ENCODE measurements around the gene PGPEP1. TPM values are rescaled to one million over a fixed set of nuclear protein-coding genes. Genes with fewer than 3 reads are reported as not detected.

Gene PGPEP1, protein sequence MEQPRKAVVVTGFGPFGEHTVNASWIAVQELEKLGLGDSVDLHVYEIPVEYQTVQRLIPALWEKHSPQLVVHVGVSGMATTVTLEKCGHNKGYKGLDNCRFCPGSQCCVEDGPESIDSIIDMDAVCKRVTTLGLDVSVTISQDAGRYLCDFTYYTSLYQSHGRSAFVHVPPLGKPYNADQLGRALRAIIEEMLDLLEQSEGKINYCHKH
- 15.3 and 17.4 TPM in 2 replicates for total RNA-seq

DNA sequence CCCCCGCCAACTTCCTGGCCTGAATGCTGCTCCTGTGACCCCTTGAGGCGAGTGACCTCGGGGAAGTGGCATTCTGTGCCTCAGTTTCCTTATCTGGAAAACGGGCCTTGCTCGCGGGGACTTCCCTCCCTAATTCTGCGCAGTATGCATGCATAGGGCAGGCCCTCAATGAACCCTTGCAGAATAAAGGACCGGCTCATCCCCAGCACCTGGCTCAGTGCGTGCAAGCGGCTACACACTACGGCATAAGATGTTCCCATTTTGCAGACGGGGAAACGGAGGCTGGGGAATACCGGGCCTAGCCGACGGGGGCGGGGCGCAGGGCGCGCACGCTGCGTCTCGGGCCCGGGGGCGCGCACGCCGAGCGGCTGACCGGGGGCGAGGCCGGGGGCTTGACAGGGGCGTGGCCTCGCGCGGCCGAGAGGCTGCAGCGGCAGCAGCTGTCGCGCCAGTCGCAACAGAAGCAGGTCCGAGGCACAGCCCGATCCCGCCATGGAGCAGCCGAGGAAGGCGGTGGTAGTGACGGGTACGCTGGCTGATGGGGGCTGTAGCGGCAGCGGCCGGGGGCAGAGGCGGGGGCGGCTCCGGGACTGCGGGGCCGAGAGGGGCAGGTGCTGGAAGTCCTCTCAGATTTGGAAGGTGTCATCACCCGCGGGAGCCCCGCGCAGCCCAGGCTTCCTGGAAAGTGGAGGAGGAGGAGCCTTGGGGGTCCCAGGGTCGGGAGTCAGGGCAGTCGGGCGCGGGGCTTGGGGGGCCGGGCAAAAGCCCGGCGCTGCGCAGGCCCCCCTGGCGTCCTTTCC is at the start of gene PGPEP1:
TSS of gene PGPEP1 (plus strand) at position 409 of the 800 bp plus-strand sequence. CDS start at position 493, 84 bp downstream.

DNA sequence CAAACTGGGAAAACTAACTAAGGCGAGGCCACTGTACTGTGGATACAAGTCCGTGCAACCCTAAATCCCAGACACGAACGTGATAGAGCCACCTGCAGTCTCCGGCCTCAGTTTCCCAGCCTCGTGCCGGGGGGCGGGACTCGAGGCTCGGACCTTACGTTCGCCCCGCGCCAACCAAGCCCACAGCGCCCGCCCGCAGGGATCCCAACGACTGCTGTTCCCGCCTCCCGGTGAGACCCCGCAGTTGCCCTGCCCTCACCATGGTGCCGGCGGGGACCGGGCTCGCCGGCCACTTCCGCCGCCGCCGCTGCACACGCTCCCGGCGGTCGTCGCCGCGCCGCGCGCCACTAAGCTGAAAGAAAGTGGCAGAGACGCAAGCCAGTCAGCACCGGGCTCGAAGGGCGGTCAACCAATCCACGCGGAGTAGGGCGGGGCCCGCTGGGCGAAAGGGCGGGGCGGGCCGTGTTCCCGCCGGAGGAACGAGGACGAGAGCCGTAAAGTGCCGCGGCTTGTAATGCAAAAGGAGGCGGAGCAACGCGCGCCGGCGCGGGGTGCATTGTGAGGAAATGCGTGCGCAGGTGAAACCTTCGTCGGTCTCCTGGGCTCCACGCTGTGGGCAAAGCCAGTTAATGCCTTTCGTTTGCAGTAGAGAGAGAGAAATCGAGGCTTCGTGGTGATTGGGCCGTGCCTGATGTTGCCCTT is 17.5 kb upstream of the PGPEP1 start, which contains the start of gene LSM4:
TSS of gene LSM4 (minus strand) at position 318 of the 702 bp plus-strand sequence. CDS start at position 262, 56 bp downstream.

DNA sequence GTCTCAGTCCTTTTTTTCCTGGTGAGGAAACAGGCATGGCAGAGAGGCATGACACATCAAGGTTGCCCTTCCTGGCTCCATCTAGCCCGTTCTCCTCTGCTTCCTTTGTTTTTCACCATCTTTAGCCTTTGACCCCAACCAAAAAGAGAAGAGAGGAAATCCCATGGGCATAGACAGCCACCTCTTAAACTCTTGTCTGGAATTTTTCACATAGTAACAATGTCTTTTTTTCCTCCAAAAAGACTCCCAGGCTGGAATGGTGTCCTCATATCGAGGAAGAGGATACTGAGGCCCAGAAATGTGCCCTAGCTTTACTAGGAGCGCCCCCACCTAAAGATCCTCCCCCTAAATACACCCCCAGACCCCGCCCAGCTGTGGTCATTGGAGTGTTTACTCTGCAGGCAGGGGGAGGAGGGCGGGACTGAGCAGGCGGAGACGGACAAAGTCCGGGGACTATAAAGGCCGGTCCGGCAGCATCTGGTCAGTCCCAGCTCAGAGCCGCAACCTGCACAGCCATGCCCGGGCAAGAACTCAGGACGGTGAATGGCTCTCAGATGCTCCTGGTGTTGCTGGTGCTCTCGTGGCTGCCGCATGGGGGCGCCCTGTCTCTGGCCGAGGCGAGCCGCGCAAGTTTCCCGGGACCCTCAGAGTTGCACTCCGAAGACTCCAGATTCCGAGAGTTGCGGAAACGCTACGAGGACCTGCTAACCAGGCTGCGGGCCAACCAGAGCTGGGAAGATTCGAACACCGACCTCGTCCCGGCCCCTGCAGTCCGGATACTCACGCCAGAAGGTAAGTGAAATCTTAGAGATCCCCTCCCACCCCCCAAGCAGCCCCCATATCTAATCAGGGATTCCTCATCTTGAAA is 45.5 kb downstream of the PGPEP1 start, which contains the start of gene GDF15:
TSS of gene GDF15 (plus strand) at position 484 of the 868 bp plus-strand sequence. CDS start at position 516, 32 bp downstream.

DNA sequence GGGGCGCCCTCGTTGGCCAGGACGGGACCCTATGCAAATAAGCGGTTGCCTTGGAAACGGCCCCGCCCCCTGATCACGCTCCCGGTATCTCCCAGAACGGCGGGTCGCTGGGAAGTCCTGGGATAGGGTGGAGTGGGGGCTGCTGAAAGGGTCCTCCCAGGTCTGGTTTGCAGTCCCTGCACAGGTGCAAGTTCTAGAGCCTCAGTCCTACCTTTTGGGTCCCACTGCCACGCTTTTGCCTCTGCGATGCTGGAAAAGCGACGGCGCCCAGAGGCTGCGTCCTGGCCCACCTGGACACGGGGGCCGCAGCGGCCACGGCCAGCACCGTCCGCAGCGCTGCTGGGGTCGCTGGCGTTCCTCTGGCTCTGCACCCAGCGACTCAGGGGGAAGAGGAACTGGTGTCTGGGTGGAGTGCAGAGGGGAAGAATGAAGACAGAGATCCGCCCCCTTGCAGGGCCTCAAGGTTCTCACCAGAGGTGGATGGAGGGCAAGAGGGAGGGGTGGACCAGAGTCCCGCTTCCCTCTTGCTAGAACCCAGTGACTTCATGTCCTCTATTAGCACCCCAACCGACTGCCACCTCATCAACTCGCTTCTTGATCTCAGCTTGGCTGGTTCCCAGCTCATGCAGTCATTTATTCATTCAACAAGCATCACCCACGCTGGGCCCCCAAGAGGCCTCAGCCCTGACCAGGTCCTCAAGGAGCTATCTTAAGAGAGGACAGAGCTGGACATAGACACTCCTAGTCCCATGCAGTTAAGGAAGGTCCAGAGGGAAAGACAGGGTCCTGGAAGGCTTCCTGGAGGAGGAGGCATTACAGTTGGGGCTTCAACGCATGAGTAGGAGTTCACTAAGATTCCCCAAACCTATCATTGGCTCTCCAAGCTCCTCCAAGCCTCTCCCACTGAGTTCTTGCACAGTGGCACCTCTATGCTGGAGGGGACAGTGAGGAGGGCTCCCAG is 57.1 kb downstream of the PGPEP1 start, which contains the start of gene LRRC25:
TSS of gene LRRC25 (minus strand) at position 381 of the 961 bp plus-strand sequence. CDS start 659 bp downstream, outside the sequence.

DNA sequence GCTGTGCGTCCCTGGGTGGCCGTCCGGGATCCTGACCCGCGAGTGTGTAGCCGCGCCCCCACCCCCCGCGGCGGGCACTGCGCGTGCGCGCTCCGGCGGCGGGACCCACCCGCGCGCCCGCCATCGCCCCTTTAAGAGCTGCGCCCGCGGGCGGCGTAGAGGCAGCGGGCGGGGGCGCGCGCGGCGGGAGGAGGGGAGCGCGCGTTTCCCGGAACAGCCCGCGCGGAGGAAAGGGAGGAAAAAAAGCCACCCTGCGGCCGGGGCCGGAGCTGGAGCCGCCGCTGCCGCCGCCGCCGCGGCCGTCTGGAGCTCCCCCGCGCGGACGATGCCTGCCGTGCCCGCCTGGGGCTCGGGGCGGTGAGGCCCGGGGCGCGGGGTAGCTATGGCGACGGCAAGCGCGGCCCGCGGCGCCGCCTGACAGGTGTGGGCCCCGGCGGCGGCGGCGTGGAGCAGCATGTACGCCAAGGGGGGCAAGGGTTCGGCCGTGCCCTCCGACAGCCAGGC is 78.8 kb downstream of the PGPEP1 start, which contains the start of gene SSBP4:
TSS of gene SSBP4 (plus strand) at position 204 of the 504 bp plus-strand sequence. CDS start at position 455, 251 bp downstream.

Other genes starting within 250 kb of the PGPEP1 start
- 1.7 and 5.1 TPM in 2 replicates for gene MAST3, start 242.8 kb upstream of the PGPEP1 start, total RNA-seq
- 8.2 and 46.5 TPM in 2 replicates for gene PIK3R2, start 187.4 kb upstream of the PGPEP1 start, total RNA-seq
- 28.7 and 36.9 TPM in 2 replicates for gene IFI30, start 166.8 kb upstream of the PGPEP1 start, total RNA-seq
- 8.8 and 21.9 TPM in 2 replicates for gene MPV17L2, start 147.4 kb upstream of the PGPEP1 start, total RNA-seq
- gene RAB3A, start 136.6 kb upstream of the PGPEP1 start, total RNA-seq = under 0.01 and 1.4 TPM in 2 replicates
- gene PDE4C, start 114.2 kb upstream of the PGPEP1 start, total RNA-seq = under 0.01 and 0.14 TPM in 2 replicates
- gene IQCN, start 66.1 kb upstream of the PGPEP1 start, total RNA-seq = 0.36 TPM in 1 of 2 replicates, not detected in the other
- gene JUND, start 59.0 kb upstream of the PGPEP1 start, total RNA-seq = 129 and 153 TPM in 2 replicates
- gene LSM4, start 17.5 kb upstream of the PGPEP1 start, total RNA-seq = 114 and 182 TPM in 2 replicates
- 172 and 183 TPM in 2 replicates for gene GDF15, start 45.6 kb downstream of the PGPEP1 start, total RNA-seq
- gene LRRC25, start 57.0 kb downstream of the PGPEP1 start, total RNA-seq = 0.07 TPM in 1 of 2 replicates, not detected in the other
- gene SSBP4, start 78.8 kb downstream of the PGPEP1 start, total RNA-seq = 13.7 and 17.4 TPM in 2 replicates
- gene ISYNA1, start 97.5 kb downstream of the PGPEP1 start, total RNA-seq = 18.8 and 40.4 TPM in 2 replicates
- 13.7 and 17.2 TPM in 2 replicates for gene ELL, start 181.5 kb downstream of the PGPEP1 start, total RNA-seq
- gene FKBP8, start 203.0 kb downstream of the PGPEP1 start, total RNA-seq = 163 and 204 TPM in 2 replicates
- 47.2 and 53.5 TPM in 2 replicates for gene KXD1, start 217.3 kb downstream of the PGPEP1 start, total RNA-seq
- 608 and 661 TPM in 2 replicates for gene UBA52, start 231.3 kb downstream of the PGPEP1 start, total RNA-seq
- gene REX1BD, start 248.2 kb downstream of the PGPEP1 start, total RNA-seq = 22.6 and 27.5 TPM in 2 replicates